Activated CD8-positive, alpha-beta memory T cell treated with anti-CD3 and anti-CD28 coated beads for 36 hours (primary cell): ENCODE data around the gene SHKBP1. TPM values are rescaled to one million over a fixed set of nuclear protein-coding genes. Genes with fewer than 3 reads are reported as not detected.
"Not testable (repeated sequence)": the region's sequence is repeated elsewhere in the genome, so short reads cannot be mapped to it uniquely, and the experiment has no call there.

ENCODE experiments used
- CTCF ChIA-PET: fragments of 350-600 bp; sonication (Branson Sonifier 250); formaldehyde crosslinking; loops from one replicate; lab custom pipeline; 2021; ENCODE audit warnings: antibody characterized with exemption; lab: Charles Lee
- POLR2A ChIA-PET: fragments of 350-600 bp; sonication (Branson Sonifier 250); formaldehyde crosslinking; loops from one replicate; lab custom pipeline; 2021; ENCODE audit warnings: antibody characterized with exemption; lab: Charles Lee
- total RNA-seq, 2 experiments: library from RNA; stranded (reverse); gene quantifications; one replicate each; pipeline ENCODE4 v1.2.3, GENCODE V29; 2021

The SHKBP1 gene, protein sequence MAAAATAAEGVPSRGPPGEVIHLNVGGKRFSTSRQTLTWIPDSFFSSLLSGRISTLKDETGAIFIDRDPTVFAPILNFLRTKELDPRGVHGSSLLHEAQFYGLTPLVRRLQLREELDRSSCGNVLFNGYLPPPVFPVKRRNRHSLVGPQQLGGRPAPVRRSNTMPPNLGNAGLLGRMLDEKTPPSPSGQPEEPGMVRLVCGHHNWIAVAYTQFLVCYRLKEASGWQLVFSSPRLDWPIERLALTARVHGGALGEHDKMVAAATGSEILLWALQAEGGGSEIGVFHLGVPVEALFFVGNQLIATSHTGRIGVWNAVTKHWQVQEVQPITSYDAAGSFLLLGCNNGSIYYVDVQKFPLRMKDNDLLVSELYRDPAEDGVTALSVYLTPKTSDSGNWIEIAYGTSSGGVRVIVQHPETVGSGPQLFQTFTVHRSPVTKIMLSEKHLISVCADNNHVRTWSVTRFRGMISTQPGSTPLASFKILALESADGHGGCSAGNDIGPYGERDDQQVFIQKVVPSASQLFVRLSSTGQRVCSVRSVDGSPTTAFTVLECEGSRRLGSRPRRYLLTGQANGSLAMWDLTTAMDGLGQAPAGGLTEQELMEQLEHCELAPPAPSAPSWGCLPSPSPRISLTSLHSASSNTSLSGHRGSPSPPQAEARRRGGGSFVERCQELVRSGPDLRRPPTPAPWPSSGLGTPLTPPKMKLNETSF
- total RNA-seq, result 10 to 100 TPM; 86.7 to 93.5 TPM

DNA sequence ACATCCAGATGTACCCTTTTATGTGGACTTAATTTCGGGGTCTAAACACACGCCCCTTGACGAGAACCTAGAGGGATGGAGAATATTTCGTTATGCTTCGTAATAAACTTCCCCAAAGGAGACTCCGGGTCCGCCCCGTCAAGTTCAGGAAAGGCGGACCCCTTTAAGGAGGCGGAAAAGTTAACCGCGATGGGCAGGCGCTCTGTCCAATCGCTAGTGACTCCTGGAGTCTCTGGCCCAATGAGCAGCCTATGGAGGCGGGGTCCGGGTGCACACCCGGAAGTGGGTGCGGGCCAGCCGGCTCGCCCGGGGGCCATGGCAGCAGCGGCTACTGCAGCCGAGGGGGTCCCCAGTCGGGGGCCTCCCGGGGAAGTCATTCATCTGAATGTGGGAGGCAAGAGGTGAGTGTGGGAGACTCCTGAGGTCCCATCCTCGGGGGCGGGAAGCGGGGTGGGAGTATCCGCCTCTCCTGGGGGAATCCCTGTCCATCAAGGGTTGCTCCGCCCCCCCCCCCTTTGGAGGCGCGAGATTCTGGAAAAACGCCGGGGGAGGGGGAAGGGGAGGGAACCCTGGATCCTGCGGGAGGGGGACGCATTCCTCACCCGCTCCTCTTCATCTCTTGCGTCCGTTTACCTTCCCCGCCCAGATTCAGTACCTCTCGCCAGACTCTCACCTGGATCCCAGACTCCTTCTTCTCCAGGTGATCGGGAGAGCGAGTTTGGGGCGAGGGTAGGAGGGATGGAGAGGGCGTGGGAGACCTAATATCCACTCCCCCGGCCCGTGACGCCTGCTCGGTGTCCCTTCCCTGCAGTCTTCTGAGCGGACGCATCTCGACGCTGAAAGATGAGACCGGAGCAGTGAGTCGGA, at the start of gene SHKBP1:
TSS of gene SHKBP1 (plus strand) at position 289 of the 867 bp plus-strand sequence. CDS start at position 316, 27 bp downstream.
- ChIA-PET POLR2A (no interaction called here), CTCF (interaction anchor here (0.6 to 1.1 kb wide), 2 partner anchors 24 to 127 kb away, joined by 3 read pairs; partner anchors contain the start of gene LTBP4)

DNA sequence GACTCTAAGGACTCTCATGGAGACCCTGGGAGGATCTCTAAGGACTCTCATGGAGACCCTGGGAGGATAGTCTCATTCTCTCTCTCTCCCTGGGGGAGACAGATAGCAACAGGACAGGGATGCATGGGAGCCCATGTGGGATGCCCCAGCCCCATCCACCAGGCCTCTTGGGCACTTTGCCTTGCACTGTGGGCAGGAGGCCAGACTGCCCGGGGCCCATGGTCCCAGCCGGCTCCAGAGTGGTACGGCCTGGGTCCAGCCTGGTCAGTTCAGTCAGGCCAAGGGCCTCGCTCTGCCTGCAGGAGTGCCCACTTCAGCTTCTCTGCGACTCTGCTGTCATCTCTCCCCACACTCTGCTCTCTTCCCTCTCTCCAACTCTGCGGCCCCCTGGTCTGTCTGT, 48.6 kb upstream of the SHKBP1 start:
- CTCF ChIA-PET, result interaction anchor here (0.6 to 1.1 kb wide), 4 partner anchors 14 to 242 kb away, joined by 3 to 4 read pairs (median 3); no protein-coding TSS in a partner anchor

DNA sequence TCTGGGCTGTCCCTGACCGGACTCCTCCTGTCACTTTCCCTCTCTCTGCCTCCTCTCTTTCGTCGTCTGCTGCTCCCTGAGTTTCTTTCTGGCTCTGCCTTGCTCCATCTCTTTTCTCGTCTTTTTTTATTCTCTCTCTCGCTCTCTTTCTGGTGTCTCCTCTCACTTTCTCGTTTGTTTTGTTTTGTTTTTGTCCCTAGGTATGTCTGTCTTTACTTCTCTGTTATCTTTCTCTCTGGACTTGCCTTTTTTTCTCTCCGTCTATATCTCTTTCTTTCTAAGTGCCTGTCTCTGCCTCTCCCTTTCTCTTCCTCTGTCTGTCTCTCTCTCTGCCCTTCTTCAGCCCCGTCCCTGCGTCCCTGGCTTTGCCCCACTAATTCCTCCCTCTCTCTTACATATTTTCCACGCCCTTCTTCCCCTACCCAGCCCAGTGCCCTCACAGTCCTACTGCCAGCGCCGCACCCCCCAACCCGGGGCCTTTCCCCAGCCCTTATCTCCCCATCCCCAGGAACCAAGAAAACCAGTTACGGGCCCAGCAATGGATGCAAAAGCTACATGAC, 48.1 kb upstream of the SHKBP1 start:
- POLR2A ChIA-PET, result no interaction called here
- CTCF ChIA-PET, result interaction anchor here (0.6 to 2.3 kb wide), 6 partner anchors 14 to 1491 kb away, joined by 3 to 6 read pairs (median 4); no protein-coding TSS in a partner anchor

More for the DNA sequence above, 48.6 kb upstream of the SHKBP1 start:
- POLR2A ChIA-PET, result no interaction called here

DNA sequence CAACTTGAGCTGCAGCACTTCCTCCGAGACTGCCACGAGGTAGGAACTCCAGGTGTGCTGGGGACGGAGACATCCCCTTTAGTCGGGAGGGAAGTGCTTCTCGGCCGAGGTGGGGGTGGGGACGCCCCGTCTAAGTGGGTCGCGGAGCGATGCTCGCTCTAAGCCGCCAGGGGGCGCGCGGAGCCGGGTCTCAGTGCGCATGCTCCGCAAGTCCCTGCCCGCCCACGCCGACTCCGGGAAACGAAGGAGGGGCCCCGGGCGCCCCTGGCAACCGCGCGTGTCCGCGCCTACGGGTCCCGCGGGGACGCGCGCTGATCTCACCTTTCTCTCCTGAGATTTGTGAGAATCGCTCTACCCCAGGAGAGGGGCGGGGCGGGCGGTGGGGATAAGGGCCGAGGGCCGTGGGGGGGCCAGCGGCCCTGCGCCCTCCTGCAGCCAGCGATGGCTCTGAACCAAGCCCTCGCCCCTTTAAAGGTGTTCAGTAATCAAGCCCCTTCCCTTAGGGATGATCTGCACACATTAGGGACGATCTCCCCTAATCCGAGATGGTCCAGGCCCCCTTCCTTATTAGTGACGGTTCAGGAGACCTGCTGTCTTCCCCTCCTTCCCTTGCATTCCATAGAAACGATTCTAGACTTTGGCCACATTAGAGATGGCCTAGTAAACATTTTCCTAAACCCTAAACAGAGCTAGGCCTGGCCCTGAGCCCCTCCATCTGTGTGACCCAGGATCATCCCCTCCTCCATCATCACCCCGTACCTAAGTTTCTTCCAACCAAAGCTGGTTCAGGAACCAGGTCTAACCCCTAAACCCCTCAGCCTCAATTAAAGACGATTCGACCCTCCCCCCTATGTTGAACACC, 47.3 kb upstream of the SHKBP1 start:
- ChIA-PET CTCF (interaction anchor here (0.6 to 2.3 kb wide), 7 partner anchors 8 to 1490 kb away, joined by 3 to 6 read pairs (median 4); no protein-coding TSS in a partner anchor), POLR2A (no interaction called here)

DNA sequence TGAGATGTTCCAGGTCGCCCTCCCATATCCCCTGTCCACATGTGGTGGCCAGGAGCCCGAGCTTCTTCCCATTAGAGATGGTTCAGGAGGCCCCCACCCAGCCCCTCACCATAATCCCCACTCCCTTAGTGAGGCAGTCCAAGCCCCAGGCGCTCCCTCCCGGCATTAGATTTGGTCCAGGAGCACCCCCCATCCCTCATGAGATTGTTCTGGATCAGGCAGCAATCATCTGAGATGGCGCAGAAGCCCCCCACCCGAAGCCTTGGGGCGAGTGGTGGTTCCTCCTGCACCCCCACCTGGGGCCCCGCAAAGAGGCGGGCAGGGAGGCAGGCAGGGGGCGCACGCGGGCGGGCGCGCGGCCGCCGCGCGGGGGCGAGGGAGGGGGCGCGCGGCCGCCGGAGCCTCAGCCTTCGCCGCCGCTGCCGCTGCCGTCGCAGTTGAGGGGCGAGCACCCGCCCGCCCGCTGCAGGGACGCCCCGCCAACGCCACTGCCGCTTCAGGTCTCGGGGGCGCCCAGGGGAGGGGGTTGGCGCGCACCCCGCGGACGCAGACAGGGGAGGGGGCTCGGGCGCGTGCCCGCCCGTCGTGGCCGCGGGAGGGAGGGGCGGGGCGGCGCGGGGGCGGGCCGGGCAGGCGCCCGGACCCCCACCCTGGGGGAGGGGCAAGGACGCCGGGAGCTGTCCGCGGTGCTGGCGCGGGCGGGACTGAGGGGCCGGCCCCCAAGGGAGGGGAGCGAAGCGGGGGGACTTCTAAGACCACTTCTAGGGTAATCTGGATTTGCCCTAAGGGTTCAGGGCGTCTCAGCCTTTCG, 46.4 kb upstream of the SHKBP1 start:
- POLR2A ChIA-PET, result no interaction called here
- CTCF ChIA-PET, result interaction anchor here (0.7 to 2.3 kb wide), 3 partner anchors 9 to 68 kb away, joined by 3 to 6 read pairs (median 3); no protein-coding TSS in a partner anchor

DNA sequence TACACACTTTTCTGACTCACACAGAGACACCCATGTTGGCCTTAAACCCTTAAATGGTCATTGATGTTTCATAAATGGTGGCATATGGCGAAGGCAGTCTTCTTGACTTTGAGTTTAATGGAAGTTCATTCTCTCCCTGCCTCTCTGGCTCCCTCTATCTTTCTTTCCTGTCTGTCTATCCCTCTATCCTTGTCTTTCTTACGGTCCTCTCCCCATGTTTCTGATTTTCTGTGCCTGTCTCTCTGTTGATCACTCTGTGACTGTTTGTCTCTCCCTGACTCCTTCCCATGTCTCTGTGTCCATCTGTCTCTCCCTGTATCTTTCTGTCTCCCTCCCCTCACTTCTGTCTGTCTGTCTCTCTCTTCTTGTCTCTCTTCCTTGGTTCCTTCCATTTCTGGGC, 43.2 kb upstream of the SHKBP1 start:
- ChIA-PET CTCF (interaction anchor here (2.3 kb wide), 1 partner anchor 101 kb away, joined by 9 read pairs; no protein-coding TSS in a partner anchor), POLR2A (no interaction called here)

DNA sequence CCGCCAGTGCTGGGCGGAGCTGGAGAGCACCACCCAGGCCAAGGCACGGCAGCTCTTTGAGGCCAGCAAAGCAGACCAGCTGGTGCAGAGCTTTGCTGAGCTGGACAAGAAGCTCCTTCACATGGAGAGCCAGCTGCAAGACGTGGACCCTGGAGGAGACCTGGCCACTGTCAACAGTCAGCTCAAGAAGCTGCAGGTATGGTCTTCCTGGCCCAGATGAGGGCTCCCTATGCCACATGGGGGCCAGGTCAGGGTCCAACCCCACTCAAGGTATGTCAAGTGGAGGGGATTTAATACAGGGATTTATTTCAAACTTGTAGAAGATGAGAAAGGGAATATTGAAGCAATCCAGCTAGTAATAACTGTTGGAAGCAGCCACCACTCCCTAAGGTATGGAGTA, 42.5 kb upstream of the SHKBP1 start:
- CTCF ChIA-PET, result no interaction called here
- POLR2A ChIA-PET, result no interaction called here

DNA sequence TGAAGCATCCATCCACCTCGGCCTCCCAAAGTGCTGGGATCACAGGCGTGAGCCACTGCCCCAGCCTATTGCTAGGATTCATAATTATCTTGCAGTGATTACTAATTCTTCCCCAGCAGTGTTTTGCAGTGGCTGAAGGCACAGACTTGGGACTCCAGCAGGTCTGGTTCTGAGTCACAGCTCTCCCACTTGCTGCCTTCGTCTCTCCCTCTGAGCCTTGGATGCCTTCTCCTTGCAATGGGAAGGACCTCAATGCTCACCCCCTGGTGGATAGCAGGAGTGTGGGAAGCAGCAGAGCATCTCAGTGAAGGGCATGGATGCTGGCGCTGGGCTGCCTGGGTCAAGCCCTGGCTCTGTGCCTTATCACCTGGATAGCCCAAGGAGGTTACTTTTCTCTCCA, 37.6 kb upstream of the SHKBP1 start:
- POLR2A ChIA-PET, result no interaction called here
- CTCF ChIA-PET, result interaction anchor here (0.8 kb wide), 1 partner anchor 11 kb away, joined by 3 read pairs; no protein-coding TSS in a partner anchor

DNA sequence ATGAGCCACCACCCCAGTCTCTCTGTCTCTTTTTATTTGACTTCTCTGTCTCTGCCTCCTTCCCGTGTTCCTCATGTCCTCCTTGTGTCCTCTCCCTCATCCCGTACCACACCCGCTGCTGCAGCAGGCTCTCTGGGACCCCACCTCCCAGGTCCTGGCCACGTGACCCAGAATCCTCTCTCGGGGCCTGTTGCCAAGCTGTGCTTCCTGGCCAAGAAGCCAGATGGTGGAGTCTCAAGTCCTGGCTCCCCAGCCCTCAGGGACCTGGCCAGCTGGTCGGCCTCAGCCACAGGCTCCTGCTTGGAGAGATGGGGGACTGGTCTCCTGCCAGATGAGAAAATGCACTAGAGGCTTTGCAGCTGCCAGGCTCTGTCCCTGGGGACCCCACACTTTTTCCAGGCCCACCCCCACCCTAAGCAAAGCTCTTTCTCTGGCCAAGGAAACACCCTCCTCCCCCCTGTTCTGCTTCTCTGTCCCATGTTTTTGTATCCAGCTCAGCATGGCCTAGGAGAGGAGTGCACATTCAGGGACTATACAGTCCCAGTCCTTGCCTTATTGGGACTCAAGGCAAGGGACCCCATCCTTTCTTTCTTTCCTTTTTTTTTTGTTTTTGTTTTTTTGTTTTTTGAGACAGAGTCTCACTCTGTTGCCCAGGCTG, 34.3 kb upstream of the SHKBP1 start:
- ChIA-PET POLR2A (no interaction called here), CTCF (interaction anchor here (0.6 to 0.8 kb wide), 2 partner anchors 14 to 375 kb away, joined by 3 to 4 read pairs; no protein-coding TSS in a partner anchor)

DNA sequence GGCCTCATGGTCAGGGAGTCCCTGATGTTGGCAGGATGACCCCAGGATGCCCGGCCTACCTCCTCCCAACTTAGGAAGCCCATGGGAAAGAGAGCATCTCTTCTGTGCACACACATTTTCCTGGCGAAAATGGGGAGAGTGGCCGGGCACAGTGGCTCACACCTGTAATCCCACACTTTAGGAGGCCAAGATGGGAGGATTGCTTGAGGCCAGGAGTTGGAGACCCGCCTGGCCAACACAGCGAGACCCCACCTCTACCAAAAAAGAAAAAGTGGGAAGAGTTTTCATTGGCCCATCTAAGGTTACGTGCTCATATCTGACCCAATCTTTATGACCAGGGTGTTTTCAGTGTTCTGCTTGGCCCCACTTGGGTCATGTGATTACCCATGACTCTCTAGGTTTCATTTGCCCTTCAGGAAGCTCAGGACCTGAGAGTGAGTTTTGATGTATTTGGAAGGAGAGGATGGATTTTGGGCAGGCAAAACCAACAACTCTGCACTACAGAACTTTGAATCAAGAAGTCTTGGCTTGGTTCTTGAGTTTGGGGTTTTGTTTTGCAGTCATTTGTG, 33.6 kb upstream of the SHKBP1 start:
- POLR2A ChIA-PET, result no interaction called here
- CTCF ChIA-PET, result interaction anchor here (0.6 kb wide), 1 partner anchor 375 kb away, joined by 4 read pairs; no protein-coding TSS in a partner anchor

DNA sequence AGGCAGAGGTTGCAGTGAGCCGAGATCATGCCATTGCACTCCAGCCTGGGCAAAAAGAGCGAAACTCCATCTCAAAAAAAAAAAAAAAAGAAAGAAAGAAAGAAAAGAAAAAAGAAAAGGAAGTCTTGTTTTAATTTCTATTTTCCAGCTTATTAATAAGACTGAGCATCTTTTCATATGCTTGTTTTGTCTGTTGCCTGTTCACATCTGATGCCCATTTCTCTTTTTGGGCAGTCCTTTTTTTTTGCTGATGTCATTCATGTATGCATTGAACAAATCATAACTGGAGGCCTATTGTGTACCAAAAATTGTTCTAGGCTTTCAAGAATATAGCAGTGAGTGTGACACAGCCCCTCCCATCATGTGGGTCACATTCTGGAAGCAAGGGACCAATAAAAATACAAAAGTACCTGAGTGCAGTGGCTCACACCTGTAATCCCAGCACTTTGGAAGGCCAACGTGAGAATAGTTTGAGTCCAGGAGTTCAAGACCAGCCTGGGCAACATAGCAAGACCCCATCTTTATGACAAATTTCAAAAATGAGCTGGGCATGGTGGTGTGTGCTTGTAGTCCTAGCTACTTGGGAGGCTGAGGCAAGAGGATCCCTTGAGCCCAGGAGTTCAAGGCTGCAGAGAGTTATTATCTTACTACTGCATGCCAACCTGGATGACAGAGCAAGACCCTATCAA, 30.4 kb upstream of the SHKBP1 start:
- POLR2A ChIA-PET, result not testable (repeated sequence)
- CTCF ChIA-PET, result interaction anchor here (0.7 to 1.2 kb wide), 3 partner anchors 15 to 78 kb away, joined by 3 to 4 read pairs (median 3); no protein-coding TSS in a partner anchor

DNA sequence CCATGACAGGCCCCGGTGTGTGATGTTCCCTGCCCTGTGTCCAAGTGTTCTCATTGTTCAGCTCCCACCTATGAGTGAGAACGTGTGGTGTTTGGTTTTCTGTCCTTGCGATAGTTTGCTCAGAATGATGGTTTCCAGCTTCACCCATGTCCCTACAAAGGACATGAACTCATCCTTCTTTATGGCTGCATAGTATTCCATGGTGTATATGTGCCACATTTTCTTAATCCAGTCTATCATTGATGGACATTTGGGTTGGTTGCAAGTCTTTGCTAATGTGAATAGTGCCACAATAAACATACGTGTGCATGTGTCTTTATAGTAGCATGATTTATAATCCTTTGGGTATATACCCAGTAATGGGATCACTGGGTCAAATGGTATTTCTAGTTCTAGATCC, 29.5 kb upstream of the SHKBP1 start:
- CTCF ChIA-PET, POLR2A ChIA-PET: not testable (repeated sequence)

DNA sequence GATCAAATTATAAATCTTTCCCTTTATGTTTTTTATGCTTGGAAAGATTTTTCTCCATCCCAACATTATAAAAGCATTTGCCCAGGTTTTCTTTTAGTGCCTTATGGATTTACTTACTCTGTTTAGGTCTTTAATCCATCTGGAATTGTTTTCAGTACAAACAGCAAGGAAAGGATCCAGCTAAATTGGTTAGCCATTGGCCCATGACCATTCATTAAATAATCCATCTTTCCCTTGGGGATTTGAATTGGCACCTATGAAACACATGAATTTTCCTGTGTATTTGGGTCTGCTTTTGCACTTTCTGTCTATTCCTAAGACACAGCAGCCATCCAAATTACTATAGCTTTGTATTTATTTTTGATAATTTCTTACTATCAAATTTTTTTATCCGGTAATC, 28.8 kb upstream of the SHKBP1 start:
- CTCF ChIA-PET, result interaction anchor here (1.0 to 2.2 kb wide), 4 partner anchors 44 to 87 kb away, joined by 4 to 21 read pairs (median 8); partner anchors contain the start of gene LTBP4
- POLR2A ChIA-PET, result no interaction called here

DNA sequence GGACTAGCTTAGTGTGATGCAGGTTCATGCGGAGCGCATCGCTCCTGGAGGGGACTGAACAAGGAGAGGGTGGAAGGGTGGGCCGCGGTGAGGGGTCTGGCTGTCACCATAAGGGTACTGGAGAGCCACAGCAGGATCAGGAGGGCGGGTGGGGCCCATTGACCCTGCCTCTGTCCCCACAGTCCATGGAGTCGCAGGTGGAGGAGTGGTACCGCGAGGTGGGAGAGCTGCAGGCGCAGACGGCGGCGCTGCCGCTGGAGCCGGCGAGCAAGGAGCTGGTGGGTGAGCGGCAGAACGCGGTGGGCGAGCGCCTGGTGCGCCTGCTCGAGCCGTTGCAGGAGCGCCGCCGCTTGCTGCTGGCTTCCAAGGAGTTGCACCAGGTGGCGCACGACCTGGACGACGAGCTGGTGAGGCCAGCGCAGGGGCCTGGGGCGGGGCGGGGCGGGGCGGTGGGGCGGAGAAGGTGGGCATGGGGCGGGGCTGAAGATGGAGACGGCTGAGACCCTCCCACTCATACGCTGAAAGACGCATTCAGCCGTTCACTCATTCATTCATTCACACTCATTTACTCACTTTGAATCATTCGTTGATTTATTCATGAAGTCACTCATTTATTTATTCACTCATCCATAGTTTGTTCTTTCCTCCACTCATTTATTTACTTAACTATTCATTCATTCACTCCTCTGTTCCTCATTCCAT, 27.5 kb upstream of the SHKBP1 start:
- ChIA-PET CTCF (interaction anchor here (1.1 to 2.6 kb wide), 8 partner anchors 8 to 263 kb away, joined by 3 to 21 read pairs (median 6); partner anchors contain the start of gene LTBP4), POLR2A (no interaction called here)
